Effector CD4-positive, alpha-beta T cell (primary cell): ENCODE data around the gene GTF2I.
A peak's percentile ranks its signal among the peaks of the same experiment; 100 is the strongest.
"Not testable (repeated sequence)": the region's sequence is repeated elsewhere in the genome, so short reads cannot be mapped to it uniquely, and the experiment has no call there.

Experiments used
- DNase-seq: peaks from one replicate; pipeline ENCODE4 v3.0.0-alpha.2; 2020
- total RNA-seq: gene quantifications from one replicate; lab custom pipeline; 2026; lab: John Stamatoyannopoulos, UW

Gene GTF2I
- total RNA-seq, result 71.1 reads per million, percentile 76 among the genes with 10 or more reads in this experiment

DNA sequence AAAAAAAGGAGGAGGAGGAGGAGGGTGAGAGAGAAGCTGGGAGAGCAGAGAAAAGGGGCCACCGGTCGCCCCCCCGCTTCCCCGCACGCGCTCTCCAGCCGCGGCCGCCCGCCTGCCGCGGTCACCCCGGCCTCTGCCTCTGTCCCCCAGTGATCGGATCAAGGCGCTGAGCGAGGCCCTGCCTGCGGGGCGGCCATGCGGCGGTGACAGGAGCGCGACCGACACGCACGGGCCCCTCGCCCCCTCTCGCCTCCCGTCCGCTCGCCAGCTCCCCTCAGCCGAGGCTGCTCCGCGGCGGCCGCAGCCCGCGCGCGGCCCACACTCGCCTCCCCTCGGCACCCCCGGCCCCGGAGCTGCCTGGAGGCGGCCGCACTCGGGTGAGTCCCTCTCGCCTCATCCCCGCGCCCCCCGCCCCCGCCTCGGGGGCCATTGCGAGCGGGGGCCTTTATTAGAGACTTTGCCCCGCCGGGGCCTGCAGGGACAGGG, at the start of gene GTF2I:
Gene GTF2I (plus strand): TSS at position 27 of the 486 bp plus-strand sequence. CDS start 31,411 bp downstream, outside the sequence.
- DNase-seq, result no peak

DNA sequence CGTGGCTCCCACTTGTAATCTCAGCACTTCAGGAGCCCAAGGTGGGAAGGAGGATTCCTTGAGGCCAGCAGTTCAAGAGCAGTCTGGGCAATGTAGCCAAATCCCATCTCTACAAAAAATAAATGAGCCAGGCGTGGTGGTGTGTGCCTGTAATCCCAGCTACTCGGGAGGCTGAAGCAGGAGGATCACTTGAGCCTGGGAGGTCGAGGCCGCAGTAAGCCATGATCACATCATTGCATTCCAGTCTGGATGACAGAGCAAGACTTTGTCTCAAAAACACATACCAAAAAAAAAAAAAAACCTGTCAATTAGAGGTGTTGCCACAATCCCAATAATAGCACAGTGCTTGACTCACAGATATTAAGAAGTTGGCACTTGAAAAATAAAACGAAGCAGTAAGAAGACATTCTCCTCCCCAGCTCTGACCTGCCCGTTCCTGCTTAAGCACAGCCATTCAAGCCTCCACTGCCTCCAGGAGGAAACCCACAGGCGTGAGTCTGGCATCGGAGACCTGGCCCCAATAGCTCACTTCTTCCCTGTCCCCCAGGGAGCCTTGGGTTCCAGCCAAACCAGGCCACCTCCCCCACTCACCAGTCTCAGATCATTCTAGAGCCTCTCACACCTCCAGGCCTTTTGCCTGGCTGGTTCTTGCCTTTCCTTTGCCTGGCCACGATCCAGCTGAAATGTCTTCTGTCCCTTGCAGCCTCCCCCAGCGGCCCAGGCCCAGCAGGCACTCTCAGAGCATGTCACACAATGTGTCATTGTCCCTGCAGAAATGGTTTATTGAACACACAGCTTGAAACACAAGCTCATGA, 45.3 kb upstream of the GTF2I start:
- no peak for DNase-seq

DNA sequence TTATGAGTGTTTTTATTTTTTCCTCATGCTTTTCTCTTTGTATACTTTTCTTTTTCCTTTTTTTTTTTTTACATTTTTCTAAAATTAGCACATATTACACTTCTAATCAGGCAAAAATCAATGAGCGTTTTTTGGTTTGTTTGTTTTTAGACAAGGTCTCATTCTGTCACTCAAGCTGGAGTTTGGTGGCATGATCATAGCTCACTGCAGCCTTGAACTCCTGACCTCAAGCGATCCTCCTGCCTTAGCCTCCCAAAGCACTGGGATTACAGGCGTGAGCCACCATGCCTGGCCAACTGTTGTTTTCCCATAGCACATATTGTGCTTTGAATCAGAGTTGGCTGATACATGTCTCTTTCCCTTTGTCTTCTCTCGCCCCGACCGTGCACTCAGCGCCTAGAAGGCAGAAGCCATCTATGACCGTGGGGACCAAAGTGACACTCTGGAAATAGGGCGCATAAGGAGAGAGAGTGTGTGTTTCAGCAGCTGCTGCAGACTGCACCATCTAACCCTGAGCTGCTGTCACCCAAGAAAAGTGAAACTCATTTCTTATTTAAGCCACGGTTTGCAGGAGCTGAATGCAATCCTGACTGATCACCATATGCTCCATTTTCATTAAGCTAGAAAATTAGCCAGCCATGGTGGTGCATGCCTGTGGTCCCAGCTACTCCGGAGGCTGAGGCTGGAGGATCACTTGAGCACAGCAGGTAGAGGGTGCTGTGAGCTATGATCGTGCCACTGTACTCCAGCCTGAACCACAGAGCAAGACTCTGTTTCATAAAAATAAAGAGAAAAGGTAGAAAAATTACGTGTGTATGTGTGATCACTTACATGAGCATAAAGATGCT, 41.4 kb upstream of the GTF2I start:
- no peak for DNase-seq

DNA sequence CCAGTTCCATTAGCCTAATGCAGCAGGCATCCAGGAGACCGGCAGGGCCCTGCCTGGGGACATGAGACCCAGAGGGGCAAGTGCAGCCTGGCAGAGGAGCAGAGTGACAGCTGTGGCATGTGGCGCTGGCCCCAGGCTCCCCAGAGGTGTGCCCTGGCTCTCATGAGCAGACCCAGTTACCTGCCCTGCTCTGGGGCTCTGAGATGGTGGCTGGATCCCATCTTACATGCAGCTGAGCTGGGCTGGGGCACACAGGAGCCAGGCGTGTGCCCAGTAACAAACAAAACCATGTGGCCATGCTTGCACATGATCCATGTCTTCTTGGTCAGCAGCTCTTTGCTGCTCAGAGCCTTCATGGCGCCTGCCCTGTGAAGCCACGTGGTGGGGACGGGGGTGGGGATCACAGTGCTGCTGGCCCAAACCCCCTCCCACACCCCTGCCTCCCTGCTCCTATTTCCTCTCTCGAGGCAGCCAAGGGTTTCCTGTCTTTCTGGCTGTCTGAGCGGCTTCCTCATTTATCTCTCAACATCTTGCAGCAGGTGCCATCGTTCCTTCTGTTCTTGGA, 40.3 kb upstream of the GTF2I start:
- DNase-seq, result no peak

DNA sequence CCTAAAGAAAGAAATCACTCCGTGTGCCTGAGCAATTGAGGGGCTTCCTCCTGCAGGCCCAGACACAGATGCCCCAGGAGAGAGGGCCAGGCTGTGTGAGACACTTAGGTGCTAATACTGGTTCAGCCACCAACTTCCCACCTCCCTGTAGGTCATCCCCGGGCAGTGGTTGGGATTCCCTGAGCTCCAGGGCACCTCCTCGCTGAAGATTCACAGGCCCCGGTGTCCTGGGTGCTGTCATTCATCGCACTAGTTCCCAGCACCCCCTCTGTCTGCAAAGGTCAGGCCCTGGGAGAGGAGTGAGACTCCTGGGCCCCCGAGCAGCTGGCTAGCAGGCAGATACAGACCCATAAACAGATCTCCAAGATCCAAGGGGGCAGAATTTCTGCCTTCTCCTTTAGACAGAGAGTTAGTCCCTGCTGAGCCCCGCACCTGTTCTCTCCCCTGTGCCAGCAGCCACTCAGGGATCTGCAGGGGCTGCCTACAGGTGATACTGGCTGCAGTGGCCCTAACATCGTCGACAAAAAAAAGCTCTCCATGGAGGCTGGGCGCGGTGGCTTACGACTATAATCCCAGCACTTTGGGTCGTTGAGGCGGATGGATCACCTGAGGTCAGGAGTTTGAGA, 38.2 kb upstream of the GTF2I start:
- no peak for DNase-seq

DNA sequence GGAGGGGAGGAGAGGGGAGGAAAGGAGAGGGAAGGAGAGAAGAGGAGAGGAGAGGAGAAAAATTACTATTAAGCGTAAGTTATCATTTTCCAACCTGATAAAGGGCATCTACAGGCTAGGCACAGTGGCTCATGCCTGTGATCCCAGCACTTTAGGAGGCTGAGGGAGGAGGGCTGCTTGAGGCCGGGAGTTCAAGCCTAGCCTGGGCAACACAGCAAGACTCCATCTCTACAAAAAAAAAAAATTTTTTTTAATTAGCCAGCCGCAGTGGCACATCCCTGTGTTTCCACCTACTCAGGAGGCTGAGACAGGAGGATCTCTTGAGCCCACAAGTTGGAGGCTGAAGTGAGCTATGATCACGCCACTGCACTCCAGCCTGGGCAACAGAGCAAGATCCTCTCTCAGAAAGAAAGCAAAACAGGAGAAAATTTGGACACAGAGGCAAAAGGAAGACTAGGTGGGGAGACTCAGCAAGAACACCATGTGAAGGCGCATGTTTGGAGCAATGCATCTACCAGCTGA, 35.2 kb upstream of the GTF2I start:
- DNase-seq, result no peak

DNA sequence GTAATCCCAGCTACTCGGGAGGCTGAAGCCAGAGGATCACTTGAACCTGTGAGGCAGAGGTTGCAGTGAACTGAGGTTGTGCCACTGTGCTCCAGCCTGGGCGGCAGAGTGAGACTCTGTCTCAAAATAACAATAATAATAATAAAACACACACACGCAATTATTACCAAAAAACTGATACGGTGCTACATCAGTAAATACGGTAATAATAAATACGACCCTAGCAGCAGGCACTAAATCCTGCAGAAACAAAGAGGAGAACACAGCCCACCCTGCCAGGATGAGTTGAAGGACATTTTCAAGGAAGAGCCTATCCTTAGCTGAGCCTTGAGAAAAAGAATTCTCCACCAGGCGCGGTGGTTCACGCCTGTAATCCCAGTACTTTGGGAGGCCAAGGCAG, 34.4 kb upstream of the GTF2I start:
- DNase-seq, result no peak

DNA sequence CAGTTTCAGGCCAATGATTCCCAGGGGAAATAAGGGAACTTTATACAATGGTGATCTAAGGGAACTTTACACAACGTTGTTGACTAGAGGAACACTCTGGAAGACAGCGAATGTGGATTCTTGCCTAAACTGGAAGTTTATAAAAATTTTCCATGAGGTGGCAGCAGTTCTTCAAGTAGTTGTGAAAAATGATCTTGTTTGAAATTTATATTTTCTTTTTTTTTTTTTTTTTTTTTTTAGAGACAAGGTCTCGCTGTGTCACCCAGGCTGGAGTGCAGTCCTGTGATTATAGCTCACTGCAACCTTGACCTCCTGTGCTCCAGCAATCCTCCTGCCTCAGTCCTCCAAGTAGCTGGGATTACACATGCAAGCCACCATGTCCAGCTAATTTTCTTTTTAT, 32.1 kb upstream of the GTF2I start:
- DNase-seq, result no peak

DNA sequence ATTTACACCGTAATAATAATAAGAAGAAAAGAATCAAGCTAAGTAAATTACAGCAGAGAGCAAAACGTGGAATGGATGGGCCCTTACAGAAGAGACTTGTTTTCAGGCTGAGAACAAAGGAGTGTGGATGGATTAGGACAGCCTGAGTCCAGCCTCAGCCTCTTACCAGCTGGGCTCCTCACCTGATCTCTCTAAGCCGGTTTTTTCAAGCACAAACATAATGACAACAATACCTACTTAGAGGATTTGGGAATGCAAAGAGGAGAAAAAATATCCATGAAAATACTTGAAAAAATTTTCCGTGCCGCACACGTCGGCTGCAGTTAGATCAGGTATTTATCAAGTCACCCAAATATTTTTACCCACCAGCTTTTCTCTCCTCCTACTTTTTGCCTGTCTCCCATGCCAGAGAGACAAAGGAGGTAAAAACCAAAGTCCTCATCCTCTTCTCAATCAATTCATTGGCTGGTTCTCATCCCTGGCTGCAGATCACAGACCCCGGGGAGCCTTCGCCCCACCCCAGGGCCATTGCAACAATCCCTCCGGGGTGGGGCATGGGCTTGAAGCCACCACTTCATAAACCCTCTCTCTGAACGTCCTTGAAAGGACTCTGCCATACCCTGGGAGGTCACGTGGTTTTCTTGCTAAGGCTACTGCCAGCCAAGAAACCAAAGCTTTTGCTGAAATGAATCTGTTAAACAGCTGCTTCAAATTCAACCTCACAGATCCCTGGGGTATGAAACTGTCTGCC, 29.7 kb upstream of the GTF2I start:
- DNase-seq, result no peak

DNA sequence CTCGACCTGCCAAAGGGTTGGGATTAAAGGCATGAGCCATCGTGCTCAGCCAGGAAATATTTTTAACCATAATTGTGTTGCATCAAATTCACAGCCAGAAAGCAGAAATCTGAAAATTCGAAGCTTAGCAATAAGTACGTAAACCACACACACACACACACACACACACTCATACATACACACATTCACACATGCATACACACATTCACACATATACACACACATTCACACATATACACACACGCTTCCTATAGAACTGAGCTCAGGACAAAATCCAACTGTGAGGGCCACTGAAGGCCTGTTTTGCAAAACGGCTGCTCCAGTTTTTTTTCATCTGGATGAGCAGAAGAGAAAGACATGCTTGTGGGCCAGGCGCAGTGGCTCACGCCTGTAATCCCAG, 25.0 kb upstream of the GTF2I start:
- no peak for DNase-seq

DNA sequence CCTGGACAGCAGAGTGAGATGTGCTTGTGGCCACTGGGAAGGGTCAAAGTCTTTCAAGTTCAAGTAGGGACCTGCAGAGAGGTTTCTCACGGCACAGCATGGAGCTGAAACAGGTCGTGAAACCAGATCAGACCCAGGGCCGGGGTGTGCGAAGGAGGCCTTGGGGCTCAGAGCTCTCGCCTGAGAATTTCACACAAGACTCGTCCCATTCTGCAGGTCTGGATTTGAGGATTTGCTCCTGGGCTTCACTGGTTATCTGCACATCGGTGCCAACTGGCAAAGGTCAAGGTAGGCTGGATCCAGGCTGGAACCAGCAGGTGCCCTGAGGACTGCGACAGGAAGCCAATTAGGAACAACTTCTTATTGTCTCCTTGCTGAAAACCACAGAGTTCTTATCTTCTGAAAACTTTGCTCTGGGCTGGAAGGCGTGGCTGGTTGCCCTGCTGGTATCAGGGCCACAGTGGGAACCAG, 24.0 kb upstream of the GTF2I start:
- no peak for DNase-seq

DNA sequence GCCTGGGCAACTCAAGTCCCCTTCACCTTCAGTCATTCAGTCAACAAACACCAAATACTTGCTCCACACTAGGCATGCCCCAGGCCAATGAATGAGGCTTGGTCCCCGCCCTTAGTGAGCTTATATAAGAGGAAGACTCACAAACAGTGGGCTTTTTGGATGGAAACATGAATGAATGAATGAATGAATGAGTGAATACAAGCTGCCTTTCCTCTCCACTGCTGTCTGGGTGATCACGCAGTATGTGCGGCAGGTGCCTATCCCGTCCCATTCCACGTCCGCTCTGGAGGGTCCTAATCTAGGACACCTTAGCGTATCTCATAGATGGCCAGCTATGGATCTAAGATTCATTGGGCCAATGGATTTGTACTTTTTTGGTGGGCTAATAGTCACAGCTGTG, 19.8 kb upstream of the GTF2I start:
- no peak for DNase-seq

DNA sequence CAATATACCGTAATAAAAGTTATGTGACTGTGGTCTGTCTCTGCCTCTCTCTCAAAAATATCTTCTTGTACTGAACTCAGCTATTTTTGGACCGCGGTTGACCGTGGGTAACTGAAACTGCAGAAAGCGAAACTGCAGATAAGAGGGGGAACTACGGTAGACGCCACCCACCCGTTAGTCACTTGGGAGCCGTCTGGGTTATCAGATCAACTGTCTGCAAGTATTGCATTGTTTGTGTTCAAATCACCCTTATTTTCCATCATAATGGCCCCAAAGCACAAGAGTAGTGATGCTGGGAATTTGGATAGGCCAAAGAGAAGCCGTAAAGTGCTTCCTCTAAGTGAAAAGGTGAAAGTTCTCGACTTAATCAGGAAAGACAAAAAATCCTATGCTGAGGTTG, 7.5 kb upstream of the GTF2I start:
- DNase-seq, result peak; percentile 56

DNA sequence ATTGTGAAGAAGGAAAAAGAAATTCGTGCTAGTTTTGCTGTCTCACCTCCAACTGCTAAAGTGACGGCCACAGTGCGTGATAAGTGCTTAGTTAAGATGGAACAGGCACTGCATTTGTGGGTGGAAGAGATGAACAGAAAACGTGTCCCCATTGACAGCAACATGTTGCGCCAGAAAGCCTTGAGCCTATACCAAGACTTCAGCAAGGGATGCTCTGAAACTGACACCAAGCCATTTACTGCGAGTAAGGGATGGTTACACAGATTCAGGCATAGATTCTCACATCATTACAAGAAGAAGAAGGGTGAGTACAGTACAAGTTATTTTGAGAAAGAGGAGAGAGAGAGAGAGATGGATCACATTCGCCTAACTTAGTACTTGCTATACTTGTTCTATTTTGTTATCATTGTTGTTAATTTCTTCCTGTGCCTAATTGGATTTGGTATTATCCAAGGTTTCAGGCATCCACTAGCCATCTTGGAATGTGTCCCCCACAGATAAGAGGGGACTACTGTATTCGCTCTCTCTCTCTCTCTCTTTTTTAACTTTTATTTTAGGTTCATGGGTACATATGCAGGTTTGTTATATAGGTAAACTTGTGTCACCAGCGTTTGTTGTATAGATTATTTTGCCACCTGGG, 6.9 kb upstream of the GTF2I start:
- not testable (repeated sequence) for DNase-seq

DNA sequence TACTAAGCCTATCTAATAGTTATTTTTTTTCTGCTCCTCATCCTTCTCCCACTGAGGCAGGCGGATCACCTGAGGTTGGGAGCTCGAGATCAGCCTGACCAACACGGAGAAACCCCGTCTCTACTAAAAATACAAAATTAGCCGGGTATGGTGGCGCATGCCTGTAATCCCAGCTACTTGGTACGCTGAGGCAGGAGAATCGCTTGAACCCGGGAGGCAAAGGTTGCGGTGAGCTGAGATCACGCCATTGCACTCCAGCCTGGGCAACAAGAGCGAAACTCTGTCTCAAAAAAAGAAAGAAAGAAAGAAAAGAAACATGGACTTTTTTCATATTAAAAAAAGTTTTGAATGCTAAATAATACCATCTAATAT, 6.4 kb upstream of the GTF2I start:
- DNase-seq, result not testable (repeated sequence)

DNA sequence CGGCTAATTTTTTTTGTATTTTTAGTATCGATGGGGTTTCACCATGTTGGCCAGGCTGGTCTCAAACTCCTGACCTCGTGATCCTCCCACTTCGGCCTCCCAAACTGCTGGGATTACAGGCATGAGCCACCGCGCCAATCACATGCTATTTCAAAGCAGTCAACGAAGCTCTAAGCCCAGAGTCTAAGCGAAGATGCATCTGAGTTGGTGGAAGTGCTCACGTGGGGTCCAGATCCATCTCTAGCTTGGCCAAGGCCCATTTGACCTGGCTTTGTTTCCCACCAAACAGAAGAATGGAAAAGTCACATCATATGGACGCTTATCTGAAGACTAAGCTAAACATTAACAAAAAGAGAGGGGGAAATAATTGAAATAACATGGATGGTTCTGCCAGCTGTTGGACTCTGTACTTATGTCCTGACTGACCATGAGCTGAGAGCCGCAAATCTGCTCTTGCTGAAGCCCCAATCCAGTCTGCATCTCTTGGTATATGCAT, 3.8 kb upstream of the GTF2I start:
- no peak for DNase-seq

DNA sequence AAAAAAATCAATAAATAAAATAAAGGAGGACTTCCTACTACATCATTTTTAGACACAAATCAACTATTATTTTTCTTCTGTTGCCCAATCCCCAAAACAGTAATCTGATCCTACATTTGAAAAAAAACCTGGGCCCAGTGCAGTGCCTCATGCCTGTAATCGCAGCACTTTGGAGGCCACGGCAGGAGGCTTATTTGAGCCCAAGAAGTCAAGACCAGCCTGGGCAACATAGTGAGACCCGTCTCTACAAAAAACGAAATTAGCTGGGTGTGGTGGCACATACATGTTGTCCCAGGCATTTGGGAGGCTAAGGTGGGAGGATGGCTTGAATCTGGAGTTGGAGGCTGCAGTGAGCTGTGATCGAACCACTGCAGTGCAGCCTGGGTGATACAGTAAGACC, 2.7 kb upstream of the GTF2I start:
- no peak for DNase-seq

DNA sequence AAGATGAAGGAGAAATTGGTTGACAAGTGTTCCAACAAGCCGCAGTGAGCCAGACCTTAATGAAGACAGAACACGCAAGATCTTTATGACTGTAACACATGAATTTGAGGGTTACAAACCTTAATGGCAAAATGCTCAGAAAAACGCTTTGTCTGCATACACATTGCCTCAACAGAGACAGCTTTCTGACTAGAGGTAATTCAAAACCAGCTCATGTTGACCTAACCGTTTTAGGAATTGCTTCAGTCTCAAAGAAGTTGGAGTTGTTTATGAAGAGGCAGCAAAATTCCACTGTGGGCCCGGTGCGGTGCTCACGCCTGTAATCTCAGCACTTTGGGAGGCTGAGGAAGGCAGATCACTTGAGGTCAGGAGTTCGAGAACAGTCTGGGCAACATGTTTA, 2.2 kb upstream of the GTF2I start:
- no peak for DNase-seq

DNA sequence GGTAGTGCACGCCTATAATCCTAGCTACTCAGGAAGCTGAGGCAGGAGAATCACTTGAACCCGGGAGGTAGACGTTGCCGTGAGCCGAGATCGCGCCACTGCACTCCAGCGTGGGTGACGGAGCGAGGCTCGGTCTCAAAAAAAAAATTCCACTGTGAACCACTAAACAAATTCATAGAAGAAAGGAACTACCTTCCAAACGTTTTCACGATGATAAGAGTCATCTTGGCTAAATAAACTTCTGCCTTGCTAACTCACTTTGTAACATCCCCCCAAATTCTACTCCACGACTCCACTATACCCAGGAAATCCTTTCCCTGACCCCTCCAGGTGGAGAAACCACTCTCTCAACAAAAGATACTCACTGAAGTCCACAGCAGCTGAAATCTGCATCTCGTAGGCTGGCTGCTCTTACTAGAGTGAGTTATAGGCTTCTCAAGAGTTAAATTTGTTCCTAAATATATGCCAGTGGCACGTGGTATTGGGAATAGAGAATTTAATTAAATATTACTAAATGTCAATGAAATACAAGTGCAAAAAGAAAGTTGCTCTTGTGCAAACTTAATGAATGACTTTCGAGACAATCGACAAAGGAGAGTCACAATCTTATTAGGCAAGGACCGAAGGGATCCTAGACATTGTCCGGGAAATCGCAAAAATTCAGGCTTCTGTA, 1.6 kb upstream of the GTF2I start:
- no peak for DNase-seq

DNA sequence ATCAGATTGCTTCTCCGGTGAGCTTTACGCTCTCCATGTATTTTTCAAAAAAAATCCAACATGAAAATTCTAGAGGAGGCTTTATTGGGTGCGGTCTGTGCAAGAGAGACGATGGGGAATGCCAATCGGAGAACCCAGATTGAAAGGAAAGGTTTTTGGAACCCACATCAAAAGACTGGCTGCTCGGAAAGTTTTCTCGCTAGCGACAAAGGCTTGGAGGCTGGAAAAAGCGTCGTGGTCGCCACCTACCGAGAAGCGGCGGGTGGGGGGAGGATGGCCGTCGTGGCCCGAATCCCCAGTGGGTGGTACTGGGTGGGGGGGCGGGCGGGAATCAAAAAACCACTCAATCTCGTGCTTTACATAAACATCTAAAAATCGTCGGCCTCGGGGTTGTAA, 1.1 kb upstream of the GTF2I start:
- DNase-seq, result peak; percentile 41
